Rectal smooth muscle tissue (tissue), 1 donor: Measurements from ENCODE around the gene BRSK1.
A peak's percentile ranks its signal among the peaks of the same experiment; 100 is the strongest.

Experiments
- H3K27ac ChIP-seq: one replicate; pipeline ENCODE4 v1.7.0; 2013; ENCODE audit warnings: low read depth, low read length, inconsistent platforms
- H3K27me3 ChIP-seq: one replicate; pipeline ENCODE4 v1.7.0; 2013; ENCODE audit warnings: low read length; ENCODE audit not compliant: control insufficient read depth, insufficient read depth
- H3K36me3 ChIP-seq: one replicate; pipeline ENCODE4 v1.7.0; 2013; ENCODE audit warnings: low read length; ENCODE audit not compliant: control insufficient read depth, insufficient read depth
- H3K4me1 ChIP-seq: one replicate; pipeline ENCODE4 v1.7.0; 2013; ENCODE audit warnings: low read length; ENCODE audit not compliant: control insufficient read depth, insufficient read depth
- H3K4me3 ChIP-seq: one replicate; pipeline ENCODE4 v1.7.0; 2013; ENCODE audit warnings: low read length
- H3K9ac ChIP-seq: one replicate; pipeline ENCODE4 v1.7.0; 2013; ENCODE audit warnings: low read length

The BRSK1 gene

DNA sequence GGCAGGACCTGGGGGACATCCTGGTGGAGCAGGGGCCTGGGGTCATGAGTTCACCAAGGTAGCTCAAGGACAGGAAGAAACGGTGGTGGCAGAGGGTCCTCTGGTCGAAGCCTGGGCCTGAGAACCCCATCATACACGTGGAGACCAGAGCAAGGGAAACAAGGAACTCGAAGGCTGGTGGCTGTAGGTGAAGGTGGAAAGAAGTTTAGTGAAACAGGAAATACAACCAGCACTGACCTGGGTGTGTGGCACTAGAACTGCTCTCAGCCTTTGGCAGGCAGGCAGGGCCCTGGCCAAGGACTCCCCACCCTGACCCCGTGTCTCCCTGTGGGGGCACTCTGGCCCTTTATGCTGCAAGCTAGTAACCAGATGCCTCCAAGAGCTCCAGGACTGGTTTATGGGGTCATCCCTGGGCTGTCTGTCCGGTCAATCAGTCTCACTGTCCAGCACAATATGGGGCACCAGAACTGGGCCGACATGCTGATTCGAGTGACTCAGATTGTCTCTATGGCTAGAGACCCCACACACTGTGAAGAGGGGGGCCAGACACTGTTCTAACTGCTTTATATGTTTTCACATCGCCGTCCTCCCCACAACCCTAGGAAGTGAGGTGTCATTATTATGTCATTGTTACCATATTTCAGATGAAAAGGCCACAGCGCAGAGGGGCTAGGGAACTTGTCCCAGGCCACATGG, 67.0 kb downstream of the BRSK1 start:
- Histone ChIP-seq H3K4me1 (peaks cover 3% of the 10 kb centered on the region), H3K36me3 (no peaks in the 10 kb centered on the region), H3K27ac (no peak overlapping the region), H3K27me3 (peaks cover 24% of the 10 kb centered on the region), H3K9ac (no peak overlapping the region), H3K4me3 (no peak overlapping the region)

DNA sequence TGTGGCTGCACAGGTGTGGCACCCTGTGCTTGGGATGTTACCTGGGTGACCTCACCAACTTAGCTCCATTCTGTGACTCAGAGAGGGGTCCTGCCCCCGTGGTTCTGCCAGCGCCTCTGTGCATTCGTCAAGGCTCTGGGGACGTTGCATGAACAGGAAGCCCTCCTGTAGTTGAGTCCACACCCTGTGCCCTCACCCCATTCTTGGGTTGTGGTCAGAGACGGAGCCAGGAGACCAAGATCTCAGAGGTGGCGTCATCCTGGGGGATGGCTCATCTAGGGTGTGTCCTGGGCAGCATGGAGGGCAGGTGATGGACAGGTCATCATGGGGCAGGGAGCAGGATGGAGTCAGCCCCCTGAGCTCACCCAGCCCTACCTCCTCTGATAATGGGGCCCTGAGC, 68.2 kb downstream of the BRSK1 start:
- Histone ChIP-seq H3K27me3 (peaks cover 24% of the 10 kb centered on the region), H3K27ac (no peak overlapping the region), H3K9ac (no peak overlapping the region), H3K4me1 (peaks cover 3% of the 10 kb centered on the region), H3K36me3 (no peaks in the 10 kb centered on the region), H3K4me3 (no peak overlapping the region)

DNA sequence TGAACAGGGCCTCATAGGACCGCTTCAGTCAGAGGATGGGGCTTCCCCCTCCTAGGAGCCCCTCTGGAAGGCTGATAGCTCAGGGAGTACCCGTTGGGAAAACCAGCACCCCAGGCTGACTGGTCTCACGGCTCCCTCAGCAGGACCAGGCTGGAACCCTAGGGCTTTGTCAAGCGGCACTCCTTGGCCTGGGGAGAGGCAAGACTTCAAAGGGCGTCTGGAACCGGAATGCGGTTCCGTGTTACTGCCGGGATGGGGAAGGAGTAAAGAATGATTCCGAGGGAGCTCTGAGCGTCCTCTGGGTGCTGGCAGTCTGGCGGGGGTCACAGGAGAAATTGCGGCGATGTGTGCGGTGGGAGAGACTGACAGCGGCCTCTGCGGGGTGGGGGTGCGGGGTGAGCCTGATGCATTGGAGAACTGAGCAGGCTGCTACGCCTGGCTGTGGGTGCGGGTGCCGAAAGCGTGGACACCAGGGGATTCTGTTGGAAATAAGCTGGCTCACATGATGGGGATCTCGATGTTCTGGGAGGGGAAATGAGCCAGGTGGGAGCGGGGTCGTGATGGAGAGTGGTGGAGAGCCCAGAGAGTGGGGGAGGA, 68.8 kb downstream of the BRSK1 start:
- no peaks in the 10 kb centered on the region for H3K36me3 ChIP-seq
- H3K4me3 ChIP-seq: no peak overlapping the region
- H3K27ac ChIP-seq: no peak overlapping the region
- H3K4me1 ChIP-seq: peaks cover 3% of the 10 kb centered on the region
- peaks cover 27% of the 10 kb centered on the region for H3K27me3 ChIP-seq
- H3K9ac ChIP-seq: no peak overlapping the region

DNA sequence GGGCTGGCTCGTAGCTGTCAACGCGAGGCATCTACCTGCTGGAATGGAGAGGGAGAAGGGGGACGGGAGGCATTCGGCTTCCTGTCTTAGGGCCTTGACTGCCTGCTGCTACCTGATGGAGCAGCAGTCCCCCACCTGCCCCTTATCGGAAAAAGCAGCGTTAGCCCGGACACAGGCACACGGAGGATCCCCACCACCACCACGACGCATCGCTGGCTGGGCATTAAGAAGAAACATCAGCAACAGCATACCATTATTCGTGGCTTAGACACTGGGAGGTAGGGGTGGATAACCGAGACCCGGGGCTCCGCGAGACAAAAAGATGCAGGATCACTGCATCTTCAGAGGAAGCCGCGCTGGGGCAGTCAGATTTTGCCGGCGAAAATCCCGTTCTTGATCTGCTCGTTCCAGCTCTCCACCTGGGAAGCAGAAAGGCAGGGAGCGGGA, 69.6 kb downstream of the BRSK1 start:
- Histone ChIP-seq H3K36me3 (no peaks in the 10 kb centered on the region), H3K4me1 (peaks cover 3% of the 10 kb centered on the region), H3K9ac (no peak overlapping the region), H3K27me3 (peaks cover 27% of the 10 kb centered on the region), H3K27ac (no peak overlapping the region), H3K4me3 (peak overlapping the region; percentile 54)

DNA sequence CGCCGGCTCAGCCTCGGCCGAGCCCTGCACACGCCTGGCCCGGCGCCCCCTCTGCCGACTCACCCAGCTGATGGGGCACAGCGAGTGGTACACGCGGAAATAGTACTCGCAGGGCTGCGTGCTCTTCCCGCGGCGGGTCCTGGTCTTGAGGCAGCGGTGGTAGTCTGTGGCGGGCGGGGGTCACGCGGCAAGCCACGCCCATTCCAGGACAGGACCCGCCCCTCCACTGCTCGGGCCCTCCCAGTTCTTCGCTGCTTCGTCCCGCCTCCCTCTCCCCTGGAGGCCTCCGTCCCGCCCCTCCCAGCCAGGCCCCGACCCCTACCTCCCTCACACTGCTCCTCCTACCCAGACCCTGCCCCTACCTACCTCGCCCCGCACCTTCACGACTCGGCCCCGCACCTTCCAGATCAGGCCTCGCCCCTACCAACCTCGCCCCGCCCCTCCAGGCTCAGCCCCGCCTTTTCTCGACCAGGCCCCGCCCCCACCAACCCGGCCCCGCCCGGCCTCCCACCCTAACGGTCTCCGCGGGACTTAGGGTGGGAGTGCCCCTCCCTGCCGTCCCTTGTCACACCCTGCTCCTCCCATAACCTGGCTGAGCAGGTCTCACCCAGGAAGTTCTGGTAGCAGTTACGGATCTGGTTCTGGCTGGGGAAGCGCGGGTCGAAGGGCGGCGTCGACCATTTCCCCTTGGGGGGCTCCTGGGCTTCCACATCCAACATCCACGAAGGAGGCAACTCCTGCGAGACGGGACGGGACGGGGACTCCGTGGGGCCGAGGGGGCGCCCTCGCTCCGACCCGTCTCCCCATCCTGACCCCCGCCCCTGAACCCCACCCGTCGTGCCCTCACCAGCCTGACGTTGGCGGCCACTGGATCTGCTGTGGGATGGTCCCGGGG, 70.3 kb downstream of the BRSK1 start:
- Histone ChIP-seq H3K36me3 (no peaks in the 10 kb centered on the region), H3K27ac (no peak overlapping the region), H3K9ac (no peak overlapping the region), H3K4me3 (peak overlapping the region; percentile 54), H3K4me1 (peaks cover 3% of the 10 kb centered on the region), H3K27me3 (peaks cover 27% of the 10 kb centered on the region)

DNA sequence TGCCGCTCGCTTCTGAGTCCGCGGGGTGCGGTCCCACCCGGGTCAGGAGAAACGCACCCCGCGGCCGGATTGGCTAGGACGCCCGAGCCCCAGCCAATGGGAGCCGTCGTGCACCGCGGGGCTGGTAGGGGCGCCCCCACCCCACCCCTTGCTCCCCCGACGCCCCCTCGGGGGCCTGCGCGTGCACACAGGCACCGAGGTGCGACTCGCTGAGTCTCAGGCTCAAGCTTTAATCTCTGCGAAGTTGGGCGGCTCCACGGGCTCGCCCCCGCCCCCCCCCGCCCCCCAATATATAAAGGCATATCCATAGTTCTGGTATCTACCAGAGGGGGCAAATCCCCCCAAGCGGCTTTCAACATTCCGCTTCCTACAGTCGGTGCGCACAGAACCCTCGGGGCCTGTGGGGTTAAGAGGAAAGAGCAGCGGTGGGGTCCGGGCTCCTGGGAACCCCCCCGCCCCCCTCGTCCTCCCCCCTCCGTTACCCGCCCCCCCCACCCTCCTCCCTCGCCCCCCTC, 71.0 kb downstream of the BRSK1 start, which contains the start of gene COX6B2:
Gene COX6B2 (minus strand): TSS at position 22 of the 515 bp plus-strand sequence. CDS start 198 bp downstream, outside the sequence.
- Histone ChIP-seq H3K27me3 (peaks cover 27% of the 10 kb centered on the region), H3K4me1 (peaks cover 3% of the 10 kb centered on the region), H3K36me3 (no peaks in the 10 kb centered on the region), H3K9ac (no peak within 1 kb of the TSS), H3K4me3 (peak within 1 kb of the TSS; percentile 54), H3K27ac (no peak within 1 kb of the TSS)

DNA sequence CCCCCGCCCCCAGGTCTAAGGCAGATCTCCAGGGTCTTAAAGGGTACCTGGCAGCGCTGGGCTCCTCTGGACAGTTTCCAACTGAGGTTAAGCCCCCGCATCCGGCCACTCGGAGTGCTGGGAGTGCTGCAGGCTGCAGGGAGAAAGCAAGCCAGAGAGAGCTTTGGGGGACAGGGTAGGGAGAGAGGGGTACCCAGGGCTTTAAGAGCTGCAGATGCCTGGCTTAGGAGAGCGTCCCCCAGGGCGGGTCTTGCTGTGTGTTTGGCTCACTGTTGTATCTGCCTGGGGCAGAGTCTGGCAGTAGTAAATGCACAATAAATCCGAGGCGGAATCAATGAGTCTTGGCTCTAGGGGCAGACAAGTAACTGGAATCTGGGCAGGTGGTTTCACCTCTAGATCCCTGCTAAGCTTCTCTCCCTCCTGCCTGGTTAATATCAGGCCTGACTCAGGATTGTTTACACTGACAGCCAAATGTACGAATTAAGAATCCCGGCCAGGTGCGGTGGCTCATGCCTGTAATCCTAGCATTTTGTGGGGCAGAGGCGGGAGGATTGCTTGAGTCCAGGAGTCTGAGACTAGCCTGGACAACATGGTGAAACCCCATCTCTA, 71.5 kb downstream of the BRSK1 start:
- Histone ChIP-seq H3K4me1 (peaks cover 3% of the 10 kb centered on the region), H3K27me3 (peaks cover 27% of the 10 kb centered on the region), H3K27ac (no peak overlapping the region), H3K9ac (no peak overlapping the region), H3K36me3 (no peaks in the 10 kb centered on the region), H3K4me3 (no peak overlapping the region)

DNA sequence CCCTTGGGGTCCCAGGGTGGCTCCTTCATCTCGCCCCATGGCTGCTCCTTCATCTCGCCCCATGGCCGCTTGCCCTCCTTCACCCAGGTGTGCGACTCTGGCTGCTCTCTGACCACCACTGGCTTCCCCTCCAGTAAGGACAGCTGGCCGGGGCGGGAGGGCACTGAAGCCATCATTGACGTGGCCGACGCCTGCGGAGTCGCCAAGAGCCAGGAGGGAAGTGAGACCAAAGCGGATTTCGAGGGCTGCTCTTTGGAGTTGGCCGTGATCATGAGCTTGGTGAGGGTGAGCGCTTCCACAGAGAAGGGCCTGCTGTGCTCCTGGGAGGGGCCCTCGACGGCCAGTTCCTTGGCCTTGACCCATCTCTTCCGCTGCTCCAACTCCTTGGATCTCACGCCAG, 74.7 kb downstream of the BRSK1 start:
- Histone ChIP-seq H3K4me3 (no peak overlapping the region), H3K4me1 (peaks cover under 1% of the 10 kb centered on the region), H3K36me3 (no peaks in the 10 kb centered on the region), H3K27ac (no peak overlapping the region), H3K27me3 (peaks cover 5% of the 10 kb centered on the region), H3K9ac (no peak overlapping the region)

DNA sequence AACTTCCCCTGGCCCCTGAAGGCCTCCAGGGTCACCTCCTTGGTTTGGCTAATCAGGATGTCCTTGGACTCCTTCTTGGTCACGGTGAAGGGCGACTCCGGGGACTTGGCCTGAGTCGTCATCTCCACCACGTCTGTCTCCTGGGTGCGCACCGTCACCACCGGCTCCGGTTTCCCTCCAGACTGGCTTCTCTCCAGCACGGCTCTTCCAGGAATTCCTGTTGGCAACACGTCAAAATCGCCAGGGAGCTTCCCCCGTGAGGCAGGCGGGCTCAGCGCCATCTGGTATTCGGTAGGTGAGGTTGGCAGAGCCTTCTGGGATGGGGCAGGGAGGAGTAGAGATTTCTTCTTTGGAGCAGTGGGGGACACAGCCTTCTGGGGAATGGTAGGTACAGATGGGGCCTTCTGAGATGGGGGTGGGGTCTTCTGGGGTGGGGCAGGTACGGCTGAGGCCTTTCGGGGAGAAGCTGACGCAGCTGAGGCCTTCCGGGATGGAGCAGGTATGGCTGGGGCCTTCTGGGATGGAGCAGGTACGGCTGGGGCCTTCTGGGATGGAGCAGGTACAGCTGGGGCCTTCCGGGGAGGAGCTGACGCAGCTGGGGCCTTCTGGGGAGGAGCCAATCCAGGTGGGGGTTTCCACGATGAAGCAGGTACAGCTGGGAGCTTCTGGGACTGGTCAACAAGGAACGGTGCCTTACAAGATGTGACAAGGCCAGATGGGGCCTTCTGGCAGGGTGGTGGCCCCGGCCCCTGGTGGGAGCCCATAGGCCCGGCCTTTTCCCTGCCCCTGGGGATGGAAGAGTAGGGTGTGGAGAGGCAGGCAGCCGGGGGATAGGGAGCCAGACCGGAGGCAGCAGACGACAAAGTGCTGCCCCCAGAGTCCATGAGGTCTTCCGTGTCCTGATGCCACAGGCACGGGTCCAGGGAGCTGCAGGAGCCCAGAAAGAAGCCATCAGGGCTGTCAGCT, 75.4 kb downstream of the BRSK1 start:
- Histone ChIP-seq H3K36me3 (no peaks in the 10 kb centered on the region), H3K4me3 (no peak overlapping the region), H3K4me1 (no peaks in the 10 kb centered on the region), H3K9ac (no peak overlapping the region), H3K27me3 (peaks cover 5% of the 10 kb centered on the region), H3K27ac (no peak overlapping the region)

DNA sequence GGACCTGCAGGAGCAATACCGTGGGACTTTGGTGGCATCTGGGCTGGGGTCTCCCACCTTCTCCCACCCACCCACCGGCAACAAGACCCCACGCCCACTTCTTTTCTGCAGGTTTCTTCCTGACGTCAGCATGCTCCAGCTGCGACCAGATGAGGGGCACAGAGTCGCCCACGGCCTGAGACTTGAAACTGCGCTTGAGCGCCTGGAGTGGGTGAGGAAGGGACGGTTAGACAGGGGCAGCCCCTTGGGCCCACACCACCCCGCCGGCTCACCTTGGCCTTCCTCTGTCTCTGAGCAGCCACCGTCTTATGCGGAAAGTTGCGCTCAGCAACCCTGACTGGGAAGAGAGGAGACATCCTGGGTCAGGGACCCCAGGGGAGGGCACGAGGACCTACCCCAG, 77.1 kb downstream of the BRSK1 start:
- no peak overlapping the region for H3K4me3 ChIP-seq
- H3K27me3 ChIP-seq: peaks cover 3% of the 10 kb centered on the region
- H3K4me1 ChIP-seq: no peaks in the 10 kb centered on the region
- H3K27ac ChIP-seq: no peak overlapping the region
- no peak overlapping the region for H3K9ac ChIP-seq
- no peaks in the 10 kb centered on the region for H3K36me3 ChIP-seq
